SK-N-MC (cell line): ENCODE results near the gene DCT.
"Not testable (repeated sequence)": the region's sequence is repeated elsewhere in the genome, so short reads cannot be mapped to it uniquely, and the experiment has no call there.

ENCODE experiments used
- DNase-seq: peaks from one replicate; pipeline ENCODE4 v3.0.0-alpha.2; 2011; ENCODE audit warnings: low read depth, low spot score
- H3K27ac ChIP-seq: fragments of 200-600 bp; sonication (generic); 2 replicates; pipeline ENCODE4 v1.5.1; 2016; ENCODE audit warnings: mixed run types
- H3K36me3 ChIP-seq: fragments of 200-600 bp; sonication (generic); 2 replicates; pipeline ENCODE4 v1.6.1; 2017; ENCODE audit warnings: antibody characterized with exemption, low read length, mixed read lengths; ENCODE audit not compliant: insufficient read depth
- H3K4me3 ChIP-seq: fragments of 200-600 bp; sonication (generic); 2 replicates; pipeline ENCODE4 v1.5.1; 2016
- H3K9ac ChIP-seq: fragments of 200-600 bp; sonication (generic); 2 replicates; pipeline ENCODE4 v1.8.0; 2017; ENCODE audit warnings: mixed run types, mixed read lengths; ENCODE audit not compliant: insufficient read length
- H3K9me3 ChIP-seq: fragments of 200-600 bp; sonication (generic); 2 replicates; pipeline ENCODE4 v1.6.1; 2017; ENCODE audit warnings: low read depth, mild to moderate bottlenecking, antibody characterized with exemption, low read length, moderate library complexity, mixed read lengths
- EZH2 ChIP-seq: fragments of 200-600 bp; sonication (generic); IDR thresholded peaks from one replicate; pipeline ENCODE4 v1.6.1; 2017; ENCODE audit warnings: antibody characterized with exemption
- FOXP2 ChIP-seq: optimal IDR thresholded peaks from 2 replicates; pipeline ENCODE3; 2011; ENCODE audit warnings: mild to moderate bottlenecking, moderate library complexity; ENCODE audit not compliant: insufficient read depth; ENCODE audit errors: extremely low read length, control extremely low read depth
- POLR2AphosphoS5 ChIP-seq: IDR thresholded peaks from 2 replicates; pipeline ENCODE4 v1.6.1; 2012; ENCODE audit warnings: mild to moderate bottlenecking, low read depth, low read length, borderline replicate concordance

DCT gene

GRCh38 chr13:94479616-94480015 is at the start of gene DCT:
Gene DCT (minus strand): TSS chr13:94479682. CDS start chr13:94479255, 427 bp downstream.
- DNase-seq, result no peak
- Histone ChIP-seq H3K4me3 (no peak within 1 kb of the TSS; the same call in 1 of the 2 replicates), H3K9ac (no peak within 1 kb of the TSS), H3K9me3 (no peaks in the 10 kb centered on the region), H3K36me3 (no peaks in the 10 kb centered on the region), H3K27ac (no peak within 1 kb of the TSS)
- TF ChIP-seq POLR2AphosphoS5 (no peak), FOXP2 (no peak), EZH2 (no peak)

DNA sequence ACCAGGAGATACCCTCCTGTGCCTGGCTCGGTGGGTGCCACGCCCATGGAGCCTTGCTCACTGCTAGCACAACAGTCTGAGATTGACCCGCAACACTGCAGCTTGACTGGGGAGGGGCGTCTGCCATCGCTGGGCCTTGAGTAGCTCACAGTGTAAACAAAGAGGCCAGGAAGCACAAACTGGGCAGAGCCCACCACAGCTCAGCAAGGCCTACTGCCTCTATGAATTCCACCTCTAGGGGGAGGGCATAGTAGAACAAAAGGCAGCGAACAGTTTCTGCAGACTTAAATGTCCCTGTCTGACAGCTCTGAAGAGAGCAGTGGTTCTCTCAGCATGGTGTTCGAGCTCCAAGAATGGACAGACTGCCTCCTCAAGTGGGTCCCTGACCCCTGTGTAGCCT is 47.5 kb upstream of the DCT start:
- H3K27ac ChIP-seq, DNase-seq, H3K36me3 ChIP-seq, H3K9ac ChIP-seq, H3K4me3 ChIP-seq, H3K9me3 ChIP-seq: not testable (repeated sequence)

DNA sequence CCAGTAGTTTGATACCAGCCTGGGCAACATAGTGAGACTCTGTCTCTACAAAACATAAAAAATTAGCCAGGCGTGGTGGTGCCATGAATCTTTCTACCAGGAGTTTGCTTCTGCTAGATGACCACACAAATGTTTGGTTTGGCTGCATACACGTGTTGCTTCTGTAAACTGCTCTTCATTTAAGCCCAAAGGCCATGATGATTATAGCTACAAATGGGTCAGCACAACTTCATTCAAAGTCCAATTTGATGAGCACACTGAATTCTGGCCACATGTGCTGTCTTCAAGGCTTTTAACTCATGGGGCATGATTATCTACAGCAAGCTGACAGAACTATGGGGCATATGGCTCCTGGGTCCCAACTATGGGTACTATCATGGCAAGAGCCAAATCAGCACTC is 46.3 kb upstream of the DCT start:
- Histone ChIP-seq H3K4me3 (no peak overlapping the region), H3K36me3 (no peaks in the 10 kb centered on the region), H3K27ac (no peak overlapping the region), H3K9ac (no peak overlapping the region), H3K9me3 (no peaks in the 10 kb centered on the region)
- TF ChIP-seq POLR2AphosphoS5 (no peak), FOXP2 (no peak), EZH2 (no peak)
- no peak for DNase-seq

DNA sequence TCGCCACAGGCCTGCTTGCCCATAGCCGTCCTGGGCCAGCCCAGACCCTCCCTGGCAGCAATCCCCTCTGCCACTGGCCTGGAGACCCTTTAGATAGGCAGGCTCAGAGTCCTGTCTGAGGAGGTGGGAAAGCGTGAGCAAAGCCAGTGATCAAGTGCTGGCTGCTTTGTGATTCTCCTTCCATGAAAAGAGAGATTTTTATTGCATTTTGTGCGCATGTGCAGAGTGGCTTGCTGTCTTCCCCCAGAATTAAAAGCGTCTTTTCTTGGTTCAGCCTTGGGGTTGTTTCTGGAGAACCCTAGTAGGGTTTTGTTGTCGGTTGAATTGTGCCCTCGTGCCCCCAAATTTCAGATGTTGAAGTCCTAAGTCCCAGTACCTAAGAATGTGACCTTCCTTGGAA is 44.9 kb upstream of the DCT start:
- Histone ChIP-seq H3K36me3 (no peaks in the 10 kb centered on the region), H3K9ac (no peak overlapping the region), H3K9me3 (no peaks in the 10 kb centered on the region), H3K4me3 (no peak overlapping the region), H3K27ac (no peak overlapping the region)
- no peak for DNase-seq
- TF ChIP-seq FOXP2, result no peak
- no peak for TF ChIP-seq EZH2
- TF ChIP-seq POLR2AphosphoS5, result no peak

GRCh38 chr13:94520001-94520400 is 40.5 kb upstream of the DCT start:
- Histone ChIP-seq H3K9me3 (no peaks in the 10 kb centered on the region), H3K9ac (no peak overlapping the region), H3K4me3 (no peak overlapping the region), H3K27ac (no peak overlapping the region), H3K36me3 (no peaks in the 10 kb centered on the region)
- DNase-seq, result no peak
- TF ChIP-seq POLR2AphosphoS5, result no peak
- no peak for TF ChIP-seq FOXP2
- no peak for TF ChIP-seq EZH2

- TF ChIP-seq FOXP2 (no peak), POLR2AphosphoS5 (no peak), EZH2 (no peak)
- no peak overlapping the region for H3K4me3 ChIP-seq
- no peaks in the 10 kb centered on the region for H3K9me3 ChIP-seq
- H3K9ac ChIP-seq, result no peak overlapping the region
- H3K27ac ChIP-seq, result no peak overlapping the region
- H3K36me3 ChIP-seq, result no peaks in the 10 kb centered on the region
- DNase-seq, result no peak
Measured at GRCh38 chr13:94516456-94516855, 37.0 kb upstream of the DCT start.

GRCh38 chr13:94515911-94516310 is 36.4 kb upstream of the DCT start:
- Histone ChIP-seq H3K9ac (no peak overlapping the region), H3K9me3 (no peaks in the 10 kb centered on the region), H3K27ac (no peak overlapping the region), H3K4me3 (no peak overlapping the region), H3K36me3 (no peaks in the 10 kb centered on the region)
- no peak for DNase-seq
- TF ChIP-seq POLR2AphosphoS5 (no peak), FOXP2 (no peak), EZH2 (no peak)

GRCh38 chr13:94515374-94515773 is 35.9 kb upstream of the DCT start:
- H3K36me3 ChIP-seq, result no peaks in the 10 kb centered on the region
- no peak for DNase-seq
- no peak overlapping the region for H3K4me3 ChIP-seq
- H3K9me3 ChIP-seq, result no peaks in the 10 kb centered on the region
- TF ChIP-seq EZH2, result no peak
- no peak for TF ChIP-seq POLR2AphosphoS5
- TF ChIP-seq FOXP2, result no peak
- H3K27ac ChIP-seq, result no peak overlapping the region
- H3K9ac ChIP-seq, result no peak overlapping the region

DNA sequence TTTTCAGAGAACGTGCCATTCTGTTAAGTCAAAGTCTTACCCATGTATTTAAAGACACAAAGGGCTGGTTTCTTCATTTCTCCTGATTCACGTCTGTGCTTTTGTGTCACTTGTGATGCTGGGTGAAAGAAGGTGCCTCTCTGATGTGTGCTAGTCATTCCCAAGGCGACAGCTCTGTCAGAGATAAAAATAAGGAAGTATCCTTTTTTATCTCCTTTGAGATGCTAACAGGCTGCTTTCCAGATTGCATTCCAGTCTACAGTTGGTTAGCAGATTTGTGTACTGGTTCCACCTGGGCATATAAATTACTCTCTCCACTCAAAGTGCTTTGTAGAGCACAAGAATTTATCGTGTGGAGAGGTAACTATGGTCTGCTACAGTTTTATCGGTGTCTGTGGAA is 33.5 kb upstream of the DCT start:
- H3K4me3 ChIP-seq, result no peak overlapping the region
- H3K36me3 ChIP-seq, result no peaks in the 10 kb centered on the region
- DNase-seq, result no peak
- no peak overlapping the region for H3K27ac ChIP-seq
- no peak overlapping the region for H3K9ac ChIP-seq
- TF ChIP-seq FOXP2 (no peak), POLR2AphosphoS5 (no peak), EZH2 (no peak)
- H3K9me3 ChIP-seq, result no peaks in the 10 kb centered on the region
